OCI-LY3 (cell line): Measurements from ENCODE around the gene STX10.

Source experiments
- H2AFZ ChIP-seq: fragments of 200-600, 300-600 bp; shearing (Covaris generic); 2 replicates; pipeline ENCODE4 v1.6.0; 2014; ENCODE audit warnings: antibody characterized with exemption, low read depth, low read length
- H3K27ac ChIP-seq: fragments of 200-600, 300-600 bp; sonication (generic); 2 replicates; pipeline ENCODE4 v1.5.1; 2014; ENCODE audit warnings: mild to moderate bottlenecking, low read length, moderate library complexity, mixed read lengths
- H3K27me3 ChIP-seq: fragments of 200-600, 300-600 bp; sonication (generic); 2 replicates; pipeline ENCODE4 v1.6.1; 2014; ENCODE audit warnings: low read depth, low read length, mixed read lengths
- H3K36me3 ChIP-seq: fragments of 200-600, 300-600 bp; sonication (generic); replicated peaks from 2 replicates; pipeline ENCODE3; 2014; ENCODE audit warnings: low read depth, low read length, mixed read lengths
- H3K4me1 ChIP-seq: fragments of 300-600, 200-600 bp; sonication (generic); 2 replicates; pipeline ENCODE4 v1.6.1; 2014; ENCODE audit warnings: low read length, mixed read lengths
- H3K4me2 ChIP-seq: fragments of 200-600, 300-600 bp; sonication (generic); 2 replicates; pipeline ENCODE4 v1.6.1; 2014; ENCODE audit warnings: low read length, mixed read lengths
- H3K4me3 ChIP-seq: fragments of 300-600, 200-600 bp; sonication (generic); 2 replicates; pipeline ENCODE4 v1.5.1; 2014; ENCODE audit warnings: antibody characterized with exemption, mild to moderate bottlenecking, low read length, moderate library complexity
- H3K79me2 ChIP-seq: fragments of 300-600, 200-600 bp; shearing (Covaris generic); 2 replicates; pipeline ENCODE4 v1.6.1; 2014; ENCODE audit warnings: mild to moderate bottlenecking, low read length, mixed read lengths
- H3K9ac ChIP-seq: fragments of 300-600, 200-600 bp; shearing (Covaris generic); 2 replicates; pipeline ENCODE4 v1.6.0; 2014; ENCODE audit warnings: mild to moderate bottlenecking, low read length, moderate library complexity
- H3K9me3 ChIP-seq: fragments of 200-600, 300-600 bp; shearing (Covaris generic); 2 replicates; pipeline ENCODE4 v1.6.1; 2014; ENCODE audit warnings: low read length, mixed read lengths; ENCODE audit not compliant: insufficient read depth
- H4K20me1 ChIP-seq: fragments of 200-600, 300-600 bp; sonication (generic); 2 replicates; pipeline ENCODE4 v1.6.1; 2016; ENCODE audit warnings: low read length, mixed read lengths; ENCODE audit not compliant: insufficient read depth
- CTCF ChIP-seq: fragments of 200-600, 300-600 bp; sonication (generic); IDR thresholded peaks from 2 replicates; pipeline ENCODE4 v1.5.1; 2014; ENCODE audit warnings: antibody characterized with exemption, low read length, low read depth
- EZH2phosphoT487 ChIP-seq: fragments of 200-600 bp; shearing (Covaris generic); IDR thresholded peaks from 2 replicates; pipeline ENCODE4 v1.6.1; 2018; ENCODE audit warnings: antibody characterized with exemption, mixed run types, low read depth

STX10 gene

GRCh38 chr19:13097033-13097462, 53.1 kb downstream of the STX10 start:
- Histone ChIP-seq H3K4me2 (no peak overlapping the region), H3K9me3 (no peaks in the 10 kb centered on the region), H3K9ac (no peak overlapping the region), H4K20me1 (peaks cover 5% of the 10 kb centered on the region; the same call in 1 of the 2 replicates), H3K27me3 (no peaks in the 10 kb centered on the region), H3K4me1 (peaks cover 47% of the 10 kb centered on the region), H2AFZ (no peak overlapping the region), H3K36me3 (peaks cover 20% of the 10 kb centered on the region), H3K27ac (no peak overlapping the region), H3K4me3 (no peak overlapping the region), H3K79me2 (peaks cover 9% of the 10 kb centered on the region)
- TF ChIP-seq EZH2phosphoT487: no peak
- TF ChIP-seq CTCF: no peak

GRCh38 chr19:13095934-13096927, 53.9 kb downstream of the STX10 start:
- Histone ChIP-seq H3K4me1 (peaks cover 39% of the 10 kb centered on the region), H4K20me1 (peaks cover 5% of the 10 kb centered on the region; the same call in 1 of the 2 replicates), H2AFZ (no peak overlapping the region), H3K79me2 (peaks cover under 1% of the 10 kb centered on the region), H3K9me3 (no peaks in the 10 kb centered on the region), H3K4me2 (peak overlapping the region; percentile 89), H3K27ac (peak overlapping the region; percentile 5; the same call in 1 of the 2 replicates), H3K36me3 (peaks cover 20% of the 10 kb centered on the region), H3K9ac (peak overlapping the region; percentile 51), H3K4me3 (peak overlapping the region; percentile 69), H3K27me3 (no peaks in the 10 kb centered on the region)
- TF ChIP-seq CTCF (peak; percentile 8; the same call in 1 of the 2 replicates), EZH2phosphoT487 (no peak)

GRCh38 chr19:13095393-13095784, 54.8 kb downstream of the STX10 start:
- Histone ChIP-seq H3K4me2 (peak overlapping the region; percentile 89), H3K9ac (peak overlapping the region; percentile 51), H3K36me3 (peaks cover 15% of the 10 kb centered on the region), H3K79me2 (no peaks in the 10 kb centered on the region), H3K27ac (no peak overlapping the region; the same call in 1 of the 2 replicates), H3K9me3 (no peaks in the 10 kb centered on the region), H4K20me1 (peaks cover 4% of the 10 kb centered on the region; the same call in 1 of the 2 replicates), H2AFZ (no peak overlapping the region), H3K4me3 (peak overlapping the region; percentile 69), H3K27me3 (no peaks in the 10 kb centered on the region), H3K4me1 (peaks cover 34% of the 10 kb centered on the region)
- TF ChIP-seq EZH2phosphoT487: no peak
- no peak for TF ChIP-seq CTCF

GRCh38 chr19:13094771-13095392, 55.3 kb downstream of the STX10 start:
- no peak for TF ChIP-seq CTCF
- no peak for TF ChIP-seq EZH2phosphoT487
- Histone ChIP-seq H3K27ac (peak overlapping the region; percentile 17; the same call in 1 of the 2 replicates), H3K4me2 (peak overlapping the region; percentile 89), H3K36me3 (peaks cover 10% of the 10 kb centered on the region), H3K4me3 (peak overlapping the region; percentile 69), H2AFZ (peak overlapping the region; percentile 47; the same call in 1 of the 2 replicates), H3K4me1 (peaks cover 28% of the 10 kb centered on the region), H4K20me1 (no peaks in the 10 kb centered on the region), H3K9ac (peak overlapping the region; percentile 51), H3K9me3 (no peaks in the 10 kb centered on the region), H3K79me2 (no peaks in the 10 kb centered on the region), H3K27me3 (no peaks in the 10 kb centered on the region)
